CD4-positive, alpha-beta T cell treated with Interleukin-15 for 1 hour (primary cell): ENCODE results near the gene ATF4.
A peak's percentile ranks its signal among the peaks of the same experiment; 100 is the strongest.

ENCODE experiments used
- DNase-seq: peaks from one replicate; pipeline ENCODE4 v3.0.0-alpha.2; 2020

ATF4 gene

GRCh38 chr22:39530692-39531331 is 10.4 kb downstream of the ATF4 start:
- no peak for DNase-seq

GRCh38 chr22:39532215-39533073 is 12.1 kb downstream of the ATF4 start, which contains the start of gene RPS19BP1:
RPS19BP1 (minus strand) TSS chr22:39532748; CDS start chr22:39532738, 10 bp downstream.
- DNase-seq: peak; percentile 100

GRCh38 chr22:39534092-39534506 is 13.7 kb downstream of the ATF4 start:
- no peak for DNase-seq

- DNase-seq: peak; percentile 66
These were observed 14.4 kb downstream of the ATF4 start for GRCh38 chr22:39534591-39535356.

- DNase-seq: no peak
These were observed 15.0 kb downstream of the ATF4 start for GRCh38 chr22:39535357-39535725.

- DNase-seq: no peak
These were observed 15.6 kb downstream of the ATF4 start for GRCh38 chr22:39535831-39536449.

GRCh38 chr22:39536711-39537110 is 16.3 kb downstream of the ATF4 start:
- DNase-seq: no peak

GRCh38 chr22:39537975-39538374 is 17.6 kb downstream of the ATF4 start:
- no peak for DNase-seq

- no peak for DNase-seq
These were observed 22.7 kb downstream of the ATF4 start for GRCh38 chr22:39543095-39543494.

GRCh38 chr22:39545386-39546365 is 25.3 kb downstream of the ATF4 start:
- DNase-seq: no peak

GRCh38 chr22:39546889-39547586 is 26.7 kb downstream of the ATF4 start:
- no peak for DNase-seq

GRCh38 chr22:39547587-39547947 is 27.2 kb downstream of the ATF4 start:
- no peak for DNase-seq

- DNase-seq: no peak
These were observed 33.1 kb downstream of the ATF4 start for GRCh38 chr22:39553429-39553828.

GRCh38 chr22:39554151-39554550 is 33.8 kb downstream of the ATF4 start:
- no peak for DNase-seq

- DNase-seq: peak; percentile 54
These were observed 36.8 kb downstream of the ATF4 start for GRCh38 chr22:39556970-39557841.

- DNase-seq: no peak
These were observed 37.9 kb downstream of the ATF4 start for GRCh38 chr22:39558254-39558727.

- DNase-seq: no peak
These were observed 38.6 kb downstream of the ATF4 start for GRCh38 chr22:39558950-39559349.

GRCh38 chr22:39559456-39560105 is 39.2 kb downstream of the ATF4 start:
- DNase-seq: no peak

GRCh38 chr22:39560127-39560526 is 39.8 kb downstream of the ATF4 start:
- DNase-seq: no peak
